ENCODE data around the gene CUL1.

DNA sequence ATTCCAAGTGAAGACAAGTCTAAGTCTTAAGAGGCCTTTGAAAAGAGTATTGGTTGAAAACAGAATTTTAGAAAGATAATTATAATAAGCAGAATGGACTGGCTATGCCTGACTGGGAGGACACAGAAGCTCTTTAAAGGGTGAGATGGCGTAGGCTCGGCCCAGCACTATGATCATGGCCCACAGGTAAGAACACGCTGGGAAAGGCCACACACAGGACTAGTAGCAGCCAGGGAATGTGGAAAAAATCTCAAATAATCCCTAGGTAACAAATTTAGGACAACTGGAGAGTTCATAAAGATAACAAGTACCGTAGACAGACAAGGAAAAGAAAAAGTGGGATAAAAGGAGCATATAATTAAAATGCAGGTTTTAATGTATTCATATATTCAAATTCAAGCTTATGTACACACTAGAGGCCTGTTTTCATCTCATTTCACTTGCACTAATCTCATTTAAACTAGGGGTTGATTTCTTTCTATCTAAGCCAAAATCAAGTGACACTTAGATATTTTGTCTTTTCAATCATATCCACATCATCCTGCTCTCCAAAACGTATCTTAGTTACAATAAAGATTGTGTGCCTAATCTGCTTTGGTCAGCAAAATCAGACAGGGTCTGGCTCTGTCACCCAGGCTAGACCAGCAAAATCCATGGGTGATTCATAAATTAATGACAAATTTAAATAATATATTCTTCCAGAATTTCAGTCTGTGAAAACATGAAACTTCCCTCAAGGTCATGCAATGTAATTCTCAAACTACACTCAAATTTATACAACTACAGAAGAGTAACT lies 132.4 kb downstream of the CUL1 start:
- no peak for TF ChIP-seq EP300 (IDR thresholded peaks at IDR 0.05)
- TF ChIP-seq, protein P1, sequence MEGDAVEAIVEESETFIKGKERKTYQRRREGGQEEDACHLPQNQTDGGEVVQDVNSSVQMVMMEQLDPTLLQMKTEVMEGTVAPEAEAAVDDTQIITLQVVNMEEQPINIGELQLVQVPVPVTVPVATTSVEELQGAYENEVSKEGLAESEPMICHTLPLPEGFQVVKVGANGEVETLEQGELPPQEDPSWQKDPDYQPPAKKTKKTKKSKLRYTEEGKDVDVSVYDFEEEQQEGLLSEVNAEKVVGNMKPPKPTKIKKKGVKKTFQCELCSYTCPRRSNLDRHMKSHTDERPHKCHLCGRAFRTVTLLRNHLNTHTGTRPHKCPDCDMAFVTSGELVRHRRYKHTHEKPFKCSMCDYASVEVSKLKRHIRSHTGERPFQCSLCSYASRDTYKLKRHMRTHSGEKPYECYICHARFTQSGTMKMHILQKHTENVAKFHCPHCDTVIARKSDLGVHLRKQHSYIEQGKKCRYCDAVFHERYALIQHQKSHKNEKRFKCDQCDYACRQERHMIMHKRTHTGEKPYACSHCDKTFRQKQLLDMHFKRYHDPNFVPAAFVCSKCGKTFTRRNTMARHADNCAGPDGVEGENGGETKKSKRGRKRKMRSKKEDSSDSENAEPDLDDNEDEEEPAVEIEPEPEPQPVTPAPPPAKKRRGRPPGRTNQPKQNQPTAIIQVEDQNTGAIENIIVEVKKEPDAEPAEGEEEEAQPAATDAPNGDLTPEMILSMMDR (IDR thresholded peaks at IDR 0.05), result no peak
- no peak for TF ChIP-seq POLR2AphosphoS5 (IDR thresholded peaks at IDR 0.05)

All from sigmoid colon (tissue), 4 donors.